NCI-H2196 (cell line): ENCODE results near the gene TAAR2.
"Not testable (repeated sequence)": the region's sequence is repeated elsewhere in the genome, so short reads cannot be mapped to it uniquely, and the experiment has no call there.

Experiments
- DNase-seq: peaks from one replicate; lab custom pipeline; 2025; ENCODE audit not compliant: unreplicated experiment; lab: John Stamatoyannopoulos, UW

Gene TAAR2

DNA sequence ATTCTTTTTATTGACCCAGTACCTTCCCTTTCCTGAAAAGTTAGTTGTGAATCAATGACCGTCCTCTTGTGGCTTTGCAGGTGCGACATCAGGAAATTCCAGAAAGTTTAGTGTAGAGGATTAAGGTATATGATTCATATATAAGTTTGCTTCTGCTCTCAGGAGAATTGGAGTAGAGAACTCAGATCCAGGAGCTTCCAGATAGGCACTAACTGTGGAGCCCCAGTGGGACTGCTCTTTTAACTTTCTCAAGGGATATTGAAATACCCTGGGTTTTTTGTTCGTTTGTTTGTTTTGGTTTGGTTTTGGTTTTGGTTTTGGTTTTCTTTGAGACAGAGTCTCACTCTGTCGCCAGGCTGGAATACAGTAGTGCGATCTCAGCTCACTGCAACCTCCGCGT, 9.5 kb downstream of the TAAR2 start:
- no peak for DNase-seq

DNA sequence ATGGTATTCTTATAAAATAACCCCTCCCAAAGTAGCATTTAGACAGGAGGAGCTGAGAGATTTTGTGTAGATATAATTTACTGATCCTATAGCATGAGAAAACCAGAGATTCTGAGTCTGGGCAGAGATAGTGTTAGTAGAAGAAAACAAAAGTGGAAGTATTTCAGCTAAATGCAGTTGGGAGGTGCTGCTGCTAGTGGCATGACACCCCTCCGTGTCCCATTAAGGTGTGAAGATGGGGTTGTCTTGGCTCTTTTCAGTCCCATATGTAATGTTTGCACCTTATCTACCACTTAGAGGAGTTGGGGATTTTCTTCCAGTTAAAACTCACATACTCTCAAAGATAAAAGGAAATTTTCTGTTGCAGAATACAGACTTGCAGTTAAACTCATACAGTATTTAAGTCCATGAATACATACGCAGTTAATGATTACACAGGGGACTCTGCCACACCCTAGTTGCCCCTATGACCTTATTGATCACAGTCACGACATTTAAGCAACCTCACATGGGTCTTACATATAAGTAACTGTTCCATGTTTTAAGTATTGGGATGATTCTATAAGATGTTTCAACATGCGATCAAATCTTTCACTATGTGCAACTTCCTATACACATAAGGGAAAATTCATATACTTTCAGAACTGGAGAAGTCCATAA, 11.5 kb downstream of the TAAR2 start:
- no peak for DNase-seq

DNA sequence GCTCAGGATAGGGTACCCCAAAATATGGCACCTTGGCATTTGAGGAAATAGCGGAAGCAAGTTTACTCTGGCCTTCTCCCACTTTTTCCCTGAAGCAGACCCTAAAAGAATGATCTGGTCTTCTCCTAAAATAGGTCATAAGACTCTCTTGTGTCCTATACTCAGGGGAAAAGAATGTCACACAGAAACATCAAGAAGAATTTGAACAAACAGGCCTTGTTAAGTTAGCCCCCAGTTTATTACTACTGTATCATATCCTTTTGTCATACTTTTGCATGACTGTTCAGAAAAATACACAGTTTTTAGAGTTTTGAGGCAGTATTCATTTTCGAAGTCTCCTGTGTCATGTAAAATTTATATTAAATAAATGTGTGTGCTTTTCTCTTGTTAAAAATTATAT, 12.5 kb downstream of the TAAR2 start:
- DNase-seq: no peak

DNA sequence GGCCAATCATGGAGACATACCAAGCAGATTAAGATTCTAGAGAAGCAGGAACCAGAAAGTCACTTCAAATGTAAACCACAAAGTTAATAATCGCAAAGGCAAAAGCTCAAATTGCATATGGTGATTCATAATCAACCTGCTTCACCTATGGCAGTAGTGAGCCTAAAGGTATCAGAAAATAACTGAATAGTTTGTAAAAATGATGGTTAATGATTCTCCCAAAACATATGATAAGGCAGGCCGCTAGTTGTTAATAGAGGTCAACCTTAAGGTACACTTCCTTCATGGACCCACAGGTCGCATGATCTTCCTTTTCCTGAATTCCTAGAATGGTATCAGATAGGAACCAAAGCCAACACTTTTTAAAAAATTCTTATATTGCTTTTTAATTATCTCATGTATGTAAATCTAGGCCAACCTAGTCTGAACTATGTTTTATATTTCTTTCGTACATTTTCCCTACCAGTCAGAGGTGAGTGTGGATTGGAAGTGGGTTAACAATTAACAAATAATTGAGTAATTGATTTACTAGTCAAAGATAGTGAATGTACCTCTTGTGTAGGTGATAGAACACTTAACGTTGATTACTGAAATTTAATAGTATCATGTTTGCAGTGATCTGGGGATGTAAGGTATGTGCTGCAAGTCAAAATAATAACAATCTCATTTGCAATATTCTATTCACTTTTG, 16.4 kb downstream of the TAAR2 start:
- no peak for DNase-seq

DNA sequence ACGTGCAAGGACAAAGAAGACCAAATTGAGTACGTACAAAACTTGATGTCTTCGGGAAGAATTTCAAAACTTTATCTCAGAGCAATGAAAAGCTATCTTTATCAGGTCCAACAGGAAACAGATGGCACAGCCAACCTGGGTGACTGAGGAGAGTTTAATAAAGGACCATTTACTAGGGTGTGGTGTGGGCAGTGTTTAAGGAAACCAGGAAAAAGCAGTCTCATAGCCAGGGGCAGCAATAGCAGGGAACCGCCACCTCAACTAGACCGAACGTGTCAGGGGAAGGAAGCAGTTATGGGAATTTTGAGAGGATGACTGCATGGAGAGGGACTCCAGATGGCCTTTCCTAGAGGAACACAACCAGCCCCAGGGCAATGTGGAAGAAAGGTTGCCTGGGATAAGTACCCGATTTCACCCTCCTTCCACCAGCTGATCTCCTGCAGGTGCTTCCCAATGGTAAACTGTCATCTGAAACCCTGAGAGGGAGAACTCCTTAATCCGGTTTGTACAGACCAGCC, 19.4 kb downstream of the TAAR2 start:
- DNase-seq: no peak

DNA sequence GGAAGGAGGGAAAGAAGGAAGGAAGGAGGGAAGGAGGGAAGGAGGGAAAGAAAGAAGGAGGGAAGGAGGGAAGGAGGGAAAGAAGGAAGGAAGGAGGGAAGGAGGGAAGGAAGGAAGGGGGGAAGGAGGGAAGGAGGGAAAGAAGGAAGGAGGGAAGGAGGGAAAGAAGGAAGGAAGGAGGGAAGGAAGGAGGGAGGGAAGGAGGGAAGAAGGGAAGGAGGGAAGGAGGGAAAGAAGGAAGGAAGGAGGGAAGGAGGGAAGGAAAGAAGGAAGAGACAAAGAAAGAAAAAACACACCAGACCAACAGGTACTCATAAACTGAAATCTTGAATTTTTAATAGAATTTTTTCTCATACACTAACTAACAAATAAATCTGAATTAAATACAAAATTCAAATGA, 23.2 kb downstream of the TAAR2 start:
- not testable (repeated sequence) for DNase-seq

DNA sequence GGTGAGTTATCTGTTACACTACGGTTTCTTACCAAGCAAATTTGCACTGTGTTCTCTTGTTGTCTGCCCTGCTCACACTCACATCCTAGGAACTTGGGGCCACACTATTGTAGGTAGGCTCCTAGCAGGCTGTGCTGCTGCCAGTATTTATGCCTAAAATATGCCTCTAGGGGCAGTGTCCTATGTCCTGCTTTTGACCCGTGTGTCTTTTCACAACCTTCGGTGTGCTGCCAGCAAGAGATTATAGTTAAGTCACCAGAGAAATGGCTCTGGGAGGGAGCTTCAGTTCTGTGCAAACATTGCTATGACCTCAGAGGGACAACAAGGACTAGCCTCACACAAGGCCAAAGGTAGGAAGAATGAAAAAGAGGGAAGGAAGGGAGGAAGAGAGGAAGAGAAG, 25.6 kb downstream of the TAAR2 start:
- DNase-seq: no peak

DNA sequence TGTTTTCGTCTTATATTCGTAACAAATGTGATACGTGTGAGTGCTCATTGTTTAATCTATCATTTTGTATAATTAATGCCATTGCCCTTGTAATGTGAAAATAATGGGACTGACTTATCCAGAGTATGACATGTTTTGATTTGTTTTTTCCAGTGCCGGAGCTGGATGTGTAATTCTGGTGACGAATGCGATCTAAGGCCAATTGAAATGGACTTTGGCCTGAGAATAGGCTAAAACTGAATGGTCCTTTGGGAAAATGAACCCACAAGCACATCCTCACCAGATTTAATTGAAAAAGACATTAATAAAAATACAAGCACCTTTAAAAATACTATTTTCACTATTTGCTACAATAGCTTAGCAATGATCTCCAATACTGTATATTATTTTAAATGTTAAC, 27.9 kb downstream of the TAAR2 start:
- DNase-seq: no peak

DNA sequence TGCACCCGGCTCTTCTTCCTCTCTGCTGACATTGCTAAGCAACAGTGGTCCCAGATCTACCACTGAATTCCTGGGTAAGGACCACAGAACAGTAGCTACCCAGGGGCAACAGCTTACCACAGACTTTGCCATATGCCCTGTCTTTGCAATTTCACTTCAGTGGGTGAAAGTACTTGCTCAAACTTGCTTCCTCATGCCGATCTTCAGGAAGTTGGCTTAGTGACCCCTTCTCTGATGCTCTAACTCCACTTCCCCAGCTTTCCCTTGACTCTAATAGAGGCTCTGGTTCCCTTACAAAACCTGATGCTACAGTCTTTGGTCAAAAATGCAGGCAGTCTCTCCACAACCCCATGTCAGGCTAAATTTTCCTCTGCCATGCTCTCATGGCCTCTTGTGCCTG, 31.2 kb downstream of the TAAR2 start:
- DNase-seq: no peak

DNA sequence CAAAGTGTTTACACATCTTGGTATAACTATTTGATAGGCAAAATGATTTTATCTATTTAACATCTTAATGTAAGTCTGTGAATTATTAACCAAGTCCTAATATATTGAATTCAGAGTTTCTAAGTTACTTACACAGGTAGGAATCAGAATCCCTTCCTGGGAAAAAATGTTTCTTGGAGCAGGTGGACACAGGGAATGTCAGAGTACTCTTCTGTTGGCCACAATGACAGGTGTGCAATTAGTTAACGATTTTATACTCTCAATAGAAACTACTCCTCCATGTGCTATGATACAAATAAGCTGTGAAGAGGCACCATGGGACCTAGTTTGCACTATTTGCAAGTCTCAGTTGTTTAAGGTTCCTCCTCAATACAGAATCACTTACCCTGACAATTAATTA, 33.7 kb downstream of the TAAR2 start:
- DNase-seq: no peak

DNA sequence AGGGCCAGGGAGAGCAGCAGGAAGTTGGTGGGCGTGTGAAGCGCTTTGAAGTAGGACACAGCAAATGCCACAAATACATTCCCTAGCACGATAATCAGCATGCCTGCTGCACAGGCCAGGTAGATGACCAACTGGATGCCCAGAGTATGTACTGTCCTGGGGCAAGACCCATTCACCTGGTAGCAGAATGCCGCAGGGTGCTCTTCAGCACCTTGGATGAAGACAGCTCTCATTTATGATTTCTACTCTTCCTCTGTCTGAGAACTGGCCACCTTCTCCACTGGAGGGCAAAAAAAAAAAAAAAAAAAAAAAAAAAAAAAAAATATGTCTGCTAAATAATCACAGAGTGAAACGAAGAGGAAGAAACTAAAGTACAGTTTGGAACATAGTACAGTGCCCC, 34.6 kb downstream of the TAAR2 start, which contains the start of gene TAAR5:
Gene TAAR5, minus strand, starts transcription at position 288 of the 400 bp plus-strand sequence. Its CDS starts 55 bp downstream, at position 233.
- DNase-seq: no peak

DNA sequence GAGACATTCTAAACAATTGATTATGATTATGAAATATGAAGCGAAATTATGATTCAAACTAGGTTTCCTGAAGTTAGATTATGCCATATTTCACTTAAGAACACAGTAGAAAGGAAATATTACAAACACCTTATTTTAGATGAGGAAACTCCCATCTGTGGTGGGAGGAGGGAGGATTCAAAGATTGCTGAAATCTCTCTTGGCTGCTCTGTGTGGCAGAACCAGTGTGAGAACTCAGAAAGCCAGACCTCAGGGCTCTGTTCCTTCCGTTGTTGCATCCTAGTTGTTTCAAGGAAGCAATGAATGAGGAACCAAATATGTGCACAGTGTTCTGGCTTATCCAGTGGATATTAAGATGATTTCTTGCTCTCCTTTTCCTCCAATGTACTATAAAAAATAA, 36.7 kb downstream of the TAAR2 start:
- DNase-seq: no peak

DNA sequence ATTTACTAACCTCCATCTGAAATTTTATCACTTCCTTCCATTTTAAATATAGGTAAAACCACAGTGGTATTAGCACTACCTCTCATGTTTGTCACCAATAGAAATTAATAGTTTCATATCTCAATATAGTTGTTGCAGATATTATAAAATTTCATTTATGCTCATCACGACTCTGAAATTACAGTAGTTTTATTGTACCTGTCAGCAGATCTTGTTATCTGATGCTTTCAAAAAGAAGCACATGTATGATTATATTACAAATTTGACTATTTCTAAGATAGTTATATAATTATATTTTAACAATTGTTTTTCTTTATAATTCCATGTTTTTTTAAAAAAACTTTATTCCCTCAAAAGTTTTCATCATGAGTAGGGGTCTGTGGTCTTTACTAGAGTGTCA, 39.4 kb downstream of the TAAR2 start:
- DNase-seq: no peak

DNA sequence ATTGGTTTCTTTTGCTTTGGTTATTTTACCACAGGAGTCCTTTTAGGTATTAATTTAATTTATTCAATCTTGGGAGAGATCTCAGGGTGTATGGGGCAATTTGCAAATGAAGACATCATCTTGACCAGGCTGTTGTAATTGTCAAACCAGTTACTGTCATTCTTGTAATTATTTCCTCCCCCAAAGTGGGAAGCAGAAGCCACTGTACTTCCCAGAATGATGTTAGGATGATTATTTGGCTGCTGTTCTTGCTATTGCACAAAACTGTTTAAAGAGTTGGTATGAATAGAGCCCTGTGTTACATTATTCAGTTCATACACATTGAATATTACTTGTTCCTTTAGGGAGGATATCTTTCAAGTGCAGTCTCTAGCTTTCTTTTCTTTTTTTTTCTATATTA, 52.3 kb downstream of the TAAR2 start:
- DNase-seq: no peak

DNA sequence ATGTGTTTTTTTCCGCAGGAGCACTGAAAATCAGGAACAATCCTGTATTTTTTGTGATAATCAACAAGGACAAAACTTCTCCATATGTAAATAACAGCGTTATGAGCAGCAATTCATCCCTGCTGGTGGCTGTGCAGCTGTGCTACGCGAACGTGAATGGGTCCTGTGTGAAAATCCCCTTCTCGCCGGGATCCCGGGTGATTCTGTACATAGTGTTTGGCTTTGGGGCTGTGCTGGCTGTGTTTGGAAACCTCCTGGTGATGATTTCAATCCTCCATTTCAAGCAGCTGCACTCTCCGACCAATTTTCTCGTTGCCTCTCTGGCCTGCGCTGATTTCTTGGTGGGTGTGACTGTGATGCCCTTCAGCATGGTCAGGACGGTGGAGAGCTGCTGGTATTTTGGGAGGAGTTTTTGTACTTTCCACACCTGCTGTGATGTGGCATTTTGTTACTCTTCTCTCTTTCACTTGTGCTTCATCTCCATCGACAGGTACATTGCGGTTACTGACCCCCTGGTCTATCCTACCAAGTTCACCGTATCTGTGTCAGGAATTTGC, 53.8 kb downstream of the TAAR2 start, which contains the start of gene TAAR6:
Gene TAAR6, plus strand, starts transcription at position 102 of the 557 bp plus-strand sequence. Its CDS starts 0 bp downstream, at position 102.
- DNase-seq: no peak

DNA sequence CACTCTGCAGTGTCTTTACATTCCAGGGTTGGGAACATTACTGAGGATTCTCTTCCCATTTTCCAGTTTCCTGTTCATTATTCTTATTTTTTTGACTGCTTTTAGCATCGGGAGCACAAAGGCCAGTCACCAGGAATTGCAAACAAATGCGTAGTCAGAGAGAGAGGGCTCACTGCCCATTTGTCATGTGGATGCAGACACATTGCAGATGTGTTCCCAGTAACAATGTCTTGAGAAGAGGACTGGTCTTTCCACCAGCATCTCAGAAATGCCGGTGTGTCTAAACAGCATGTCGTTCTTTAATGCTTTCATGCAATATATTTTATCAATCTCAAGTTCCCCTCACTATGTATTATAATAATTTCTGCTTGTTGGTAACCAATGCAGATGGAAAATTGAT, 54.9 kb downstream of the TAAR2 start:
- no peak for DNase-seq

DNA sequence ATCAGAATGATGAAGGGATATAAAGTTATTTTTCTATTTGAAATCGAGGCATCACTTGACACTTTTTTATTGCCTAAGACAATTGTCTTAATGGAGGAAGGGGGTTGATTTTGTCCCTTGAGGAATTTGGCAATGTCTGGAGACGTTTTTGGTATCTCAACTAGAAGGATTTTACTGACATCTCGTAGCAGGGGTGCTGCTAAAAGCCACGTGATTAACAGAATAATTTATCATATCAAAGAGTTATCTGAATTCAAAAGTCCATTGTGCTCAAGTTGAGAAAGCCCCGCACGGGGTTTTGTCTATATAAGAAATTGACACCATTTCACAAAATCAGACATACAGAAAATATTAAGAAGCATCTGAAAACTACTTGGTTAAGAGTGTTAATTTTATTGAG, 55.5 kb downstream of the TAAR2 start:
- DNase-seq: no peak

DNA sequence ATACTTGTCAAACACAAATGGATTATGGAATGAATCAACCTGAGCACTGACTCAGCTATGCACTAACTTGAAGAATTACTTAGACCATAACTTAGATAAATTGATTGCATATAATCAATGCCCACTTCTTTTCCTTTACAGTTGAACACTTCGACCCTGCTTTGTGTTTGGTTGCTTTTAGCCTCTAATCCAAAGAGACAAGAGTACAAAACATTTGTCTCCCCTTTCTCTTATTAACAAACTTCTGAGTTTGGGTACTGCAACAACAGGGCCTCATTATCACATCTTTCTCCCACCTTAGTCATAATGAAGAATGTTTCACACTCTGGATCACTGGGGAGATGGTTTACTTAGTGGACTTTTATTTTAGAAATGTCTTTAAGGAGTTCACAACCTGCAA, 56.5 kb downstream of the TAAR2 start:
- no peak for DNase-seq
